Endothelial cell of umbilical vein (primary cell): Measurements from ENCODE around the gene PPP3CA. TPM values are rescaled to one million over a fixed set of nuclear protein-coding genes. Genes with fewer than 3 reads are reported as not detected.

ENCODE experiments used
- BruUV-seq: library from RNA; stranded (reverse); fragments of 400-500 nt; replicated peaks from 2 replicates; lab custom pipeline; 2021; lab: Mats Ljungman, UMichigan
- CTCF ChIA-PET: fragments of 300-600, 350-600 bp; sonication (Branson Sonifier 250); formaldehyde crosslinking; loops from one replicate; lab custom pipeline; 2021; ENCODE audit warnings: antibody characterized with exemption, inconsistent platforms; lab: Charles Lee
- POLR2A ChIA-PET: fragments of 300-600, 350-600 bp; sonication (Branson Sonifier 250); formaldehyde crosslinking; loops from one replicate; lab custom pipeline; 2021; ENCODE audit warnings: antibody characterized with exemption, inconsistent platforms; lab: Charles Lee
- DNase-seq: peaks from one replicate; pipeline ENCODE4 v3.0.0-alpha.2; 2011; ENCODE audit warnings: low read depth, low spot score
- FAIRE-seq: peaks from 2 replicates; lab custom pipeline; 2011; peaks lifted over from hg19 to GRCh38; lab: Jason Lieb, UNC
- H2AFZ ChIP-seq: 2 replicates; pipeline ENCODE4 v1.6.0; 2012; ENCODE audit warnings: low read depth, low read length, control low read depth, inconsistent platforms
- H3K27ac ChIP-seq: 2 replicates; pipeline ENCODE4 v1.5.1; 2011; ENCODE audit warnings: low read depth, mild to moderate bottlenecking, control low read depth, low read length, moderate library complexity; ENCODE audit not compliant: insufficient read depth
- H3K27me3 ChIP-seq, 2 experiments: 2 replicates each; pipeline versions ENCODE4 v1.6.0 to v1.6.1; 2011; ENCODE audit warnings: low read length in 2 of 2, mixed read lengths in 1 of 2; ENCODE audit not compliant: control insufficient read depth in 2 of 2, insufficient read depth in 2 of 2
- H3K36me3 ChIP-seq, 2 experiments: 2 replicates in 1 of 2; 3 replicates in 1 of 2; pipeline ENCODE4 v1.5.1; 2011; ENCODE audit warnings: low read length in 2 of 2, mild to moderate bottlenecking in 1 of 2, moderate library complexity in 1 of 2; ENCODE audit not compliant: control insufficient read depth in 2 of 2, insufficient read depth in 2 of 2; ENCODE audit errors: extremely low read depth in 1 of 2
- H3K4me1 ChIP-seq: 3 replicates; pipeline ENCODE4 v1.5.1; 2011; ENCODE audit warnings: mild to moderate bottlenecking, low read length; ENCODE audit not compliant: control insufficient read depth, insufficient read depth; ENCODE audit errors: extremely low read depth
- H3K4me2 ChIP-seq: 2 replicates; pipeline ENCODE4 v1.6.1; 2011; ENCODE audit warnings: low read length, control low read depth, mixed read lengths; ENCODE audit not compliant: insufficient read depth
- H3K4me3 ChIP-seq, 3 experiments: fragments of 200-600 bp in 1 of 3; sonication (generic), shearing (Covaris generic) in 1 of 3; replicated peaks in 1 of 3; 2 replicates each; pipeline ENCODE4 v1.5.1; 2011 to 2016; ENCODE audit warnings: control low read depth in 3 of 3, low read length in 3 of 3, mild to moderate bottlenecking in 2 of 3, inconsistent platforms in 1 of 3, low read depth in 1 of 3, moderate library complexity in 1 of 3; ENCODE audit not compliant: insufficient read depth in 1 of 3
- H3K79me2 ChIP-seq: 2 replicates; pipeline ENCODE4 v1.6.0; 2012; ENCODE audit warnings: low read length, inconsistent platforms; ENCODE audit not compliant: control insufficient read depth, insufficient read depth
- H3K9ac ChIP-seq: replicated peaks from 2 replicates; pipeline ENCODE3; 2011; ENCODE audit warnings: low read length, control low read depth; ENCODE audit not compliant: insufficient read depth; ENCODE audit errors: extremely low read depth
- H3K9me1 ChIP-seq: replicated peaks from 3 replicates; pipeline ENCODE4 v1.6.0; 2011; ENCODE audit warnings: mild to moderate bottlenecking, low read length; ENCODE audit not compliant: control insufficient read depth, insufficient read depth; ENCODE audit errors: extremely low read depth
- H3K9me3 ChIP-seq: replicated peaks from 2 replicates; pipeline ENCODE4 v1.5.1; 2012; ENCODE audit warnings: low read length, inconsistent platforms; ENCODE audit not compliant: control insufficient read depth, insufficient read depth
- H4K20me1 ChIP-seq: replicated peaks from 2 replicates; pipeline ENCODE3; 2011; ENCODE audit warnings: mild to moderate bottlenecking, low read length; ENCODE audit not compliant: control insufficient read depth, insufficient read depth; ENCODE audit errors: extremely low read depth
- EZH2 ChIP-seq: IDR thresholded peaks from 2 replicates; pipeline ENCODE4 v1.6.1; 2012; ENCODE audit warnings: borderline replicate concordance, low read depth, mild to moderate bottlenecking, moderate library complexity, low read length, inconsistent platforms; ENCODE audit not compliant: severe bottlenecking
- FOS ChIP-seq: IDR thresholded peaks from 2 replicates; pipeline ENCODE4 v1.6.1; 2011; ENCODE audit warnings: mild to moderate bottlenecking, low read length, moderate library complexity, borderline replicate concordance; ENCODE audit not compliant: insufficient read depth
- GATA2 ChIP-seq: IDR thresholded peaks from 2 replicates; pipeline ENCODE4 v1.7.0; 2011; ENCODE audit warnings: low read depth, mild to moderate bottlenecking, moderate library complexity, mixed read lengths, low read length; ENCODE audit not compliant: insufficient read length, insufficient read depth
- JUN ChIP-seq: IDR thresholded peaks from 2 replicates; pipeline ENCODE4 v1.6.1; 2011; ENCODE audit warnings: borderline replicate concordance, low read depth; ENCODE audit not compliant: insufficient read length, insufficient read depth
- MAX ChIP-seq: IDR thresholded peaks from 2 replicates; pipeline ENCODE4 v1.6.1; 2011; ENCODE audit not compliant: insufficient read depth, insufficient read length
- MYC ChIP-seq: IDR thresholded peaks from one replicate; pipeline ENCODE4 v1.6.1; 2011; ENCODE audit warnings: mild to moderate bottlenecking, low read depth, low read length
- POLR2A ChIP-seq: IDR thresholded peaks from 2 replicates; pipeline ENCODE4 v1.6.1; 2012; ENCODE audit warnings: low read depth, mild to moderate bottlenecking, control low read depth, low read length
- POLR2AphosphoS5 ChIP-seq: IDR thresholded peaks from 2 replicates; pipeline ENCODE4 v1.6.1; 2012; ENCODE audit warnings: low read depth, mild to moderate bottlenecking, control low read depth, low read length, moderate library complexity; ENCODE audit not compliant: insufficient read depth
- dilution Hi-C: fragments of 300-500 bp; cut with MboI; formaldehyde crosslinking; loops from one replicate; pipeline ENCODE4 v1.15.0; 2019; ENCODE audit warnings: low sequenced_read_pairs; ENCODE audit not compliant: extremely low pct_ligation_motif_present
- intact Hi-C: fragments of 100-400 bp; cut with micrococcal nuclease; formaldehyde crosslinking; loops from one replicate; pipeline ENCODE4 v1.10.0; 2022
- polyA plus RNA-seq, 4 experiments: library from polyadenylated mRNA; depleted of rRNA in 3 of 4; stranded (reverse) in 3 of 4; unstranded in 1 of 4; fragments of >200 nt; gene quantifications; 2 replicates each; pipeline versions ENCODE4 v1.2.1 to v1.2.3, GENCODE V29; 2011 to 2012; ENCODE audit warnings: missing spikeins in 1 of 4
- total RNA-seq: library from RNA; stranded (reverse); gene quantifications from 2 replicates; pipeline ENCODE4 v1.2.3, GENCODE V29; 2021
- TF ChIP-seq, protein P1 (sequence below), 2 donors: IDR thresholded peaks; 1 replicate in 1 of 2; 2 replicates in 1 of 2; pipeline ENCODE4 v1.5.1; 2011; ENCODE audit warnings: low read length in 2 of 2, mild to moderate bottlenecking in 2 of 2, moderate library complexity in 2 of 2, control low read depth in 1 of 2, inconsistent platforms in 1 of 2, low read depth in 1 of 2; ENCODE audit not compliant: insufficient read depth in 1 of 2; ENCODE audit errors: extremely low read depth in 1 of 2

PPP3CA gene
- total and polyA plus RNA-seq, 2 donors (not counting 3 experiments of a cell fraction or from before 2014, with no cell fraction given), result 7.0 to 43.3 TPM

GRCh38 chr4:101104312-101105052 is 242.8 kb downstream of the PPP3CA start:
- Histone ChIP-seq H3K79me2 (no peaks in the 10 kb centered on the region), H3K36me3 (no peaks in the 10 kb centered on the region), H3K9me3 (no peaks in the 10 kb centered on the region), H3K27me3 (no peaks in the 10 kb centered on the region), H3K4me3 (no peak overlapping the region), H3K9me1 (peaks cover 5% of the 10 kb centered on the region), H2AFZ (no peak overlapping the region), H3K27ac (peak overlapping the region; percentile 30), H3K4me1 (peaks cover 28% of the 10 kb centered on the region), H3K4me2 (no peak overlapping the region), H3K9ac (no peak overlapping the region), H4K20me1 (no peaks in the 10 kb centered on the region)
- intact Hi-C loops (no loop called here), dilution Hi-C loops (no loop called here)
- BruUV-seq, result no TSS peak
- FAIRE-seq (no peak), DNase-seq (peak; percentile 21)
- TF ChIP-seq GATA2 (no peak), POLR2AphosphoS5 (no peak), FOS (no peak), EZH2 (no peak), MAX (no peak), POLR2A (no peak), JUN (no peak), MYC (no peak)
- TF ChIP-seq, protein P1, sequence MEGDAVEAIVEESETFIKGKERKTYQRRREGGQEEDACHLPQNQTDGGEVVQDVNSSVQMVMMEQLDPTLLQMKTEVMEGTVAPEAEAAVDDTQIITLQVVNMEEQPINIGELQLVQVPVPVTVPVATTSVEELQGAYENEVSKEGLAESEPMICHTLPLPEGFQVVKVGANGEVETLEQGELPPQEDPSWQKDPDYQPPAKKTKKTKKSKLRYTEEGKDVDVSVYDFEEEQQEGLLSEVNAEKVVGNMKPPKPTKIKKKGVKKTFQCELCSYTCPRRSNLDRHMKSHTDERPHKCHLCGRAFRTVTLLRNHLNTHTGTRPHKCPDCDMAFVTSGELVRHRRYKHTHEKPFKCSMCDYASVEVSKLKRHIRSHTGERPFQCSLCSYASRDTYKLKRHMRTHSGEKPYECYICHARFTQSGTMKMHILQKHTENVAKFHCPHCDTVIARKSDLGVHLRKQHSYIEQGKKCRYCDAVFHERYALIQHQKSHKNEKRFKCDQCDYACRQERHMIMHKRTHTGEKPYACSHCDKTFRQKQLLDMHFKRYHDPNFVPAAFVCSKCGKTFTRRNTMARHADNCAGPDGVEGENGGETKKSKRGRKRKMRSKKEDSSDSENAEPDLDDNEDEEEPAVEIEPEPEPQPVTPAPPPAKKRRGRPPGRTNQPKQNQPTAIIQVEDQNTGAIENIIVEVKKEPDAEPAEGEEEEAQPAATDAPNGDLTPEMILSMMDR (IDR thresholded peaks at IDR 0.05; ENCODE audit: extremely low read depth in 1 of 2, insufficient read depth in 1 of 2, low read depth in 1 of 2, low read length in 2 of 2), result no peak
- CTCF ChIA-PET, result interaction anchor here (1.1 kb wide), 1 partner anchor 83 kb away, joined by 3 read pairs; no protein-coding TSS in a partner anchor
- POLR2A ChIA-PET, result no interaction called here
